NCI-H1436 treated with DMSO at 0.1 percent for 48 hours (cell line): ENCODE measurements around the gene CLIC6.

Experiments
- DNase-seq: peaks from one replicate; lab custom pipeline; 2025; lab: John Stamatoyannopoulos, UW

CLIC6 gene

GRCh38 chr21:34728479-34728878 lies 59.7 kb downstream of the CLIC6 start:
- no peak for DNase-seq

GRCh38 chr21:34730194-34730593 lies 61.4 kb downstream of the CLIC6 start:
- no peak for DNase-seq

- no peak for DNase-seq
Observed at GRCh38 chr21:34730756-34731445, 62.1 kb downstream of the CLIC6 start.

GRCh38 chr21:34732388-34732821 lies 63.6 kb downstream of the CLIC6 start:
- DNase-seq, result no peak

GRCh38 chr21:34733852-34734251 lies 65.1 kb downstream of the CLIC6 start:
- no peak for DNase-seq

GRCh38 chr21:34734696-34735095 lies 65.9 kb downstream of the CLIC6 start:
- DNase-seq, result no peak

GRCh38 chr21:34736116-34736874 lies 67.5 kb downstream of the CLIC6 start:
- DNase-seq, result no peak

GRCh38 chr21:34737115-34737514 lies 68.3 kb downstream of the CLIC6 start:
- no peak for DNase-seq

- DNase-seq, result no peak
Observed at GRCh38 chr21:34740198-34740597, 71.4 kb downstream of the CLIC6 start.

- DNase-seq, result no peak
Observed at GRCh38 chr21:34743285-34743684, 74.5 kb downstream of the CLIC6 start.

GRCh38 chr21:34743831-34744230 lies 75.0 kb downstream of the CLIC6 start:
- no peak for DNase-seq

GRCh38 chr21:34744801-34745200 lies 76.0 kb downstream of the CLIC6 start:
- no peak for DNase-seq

GRCh38 chr21:34745557-34746255 lies 76.9 kb downstream of the CLIC6 start:
- DNase-seq, result peak; percentile 15

GRCh38 chr21:34748862-34749261 lies 80.1 kb downstream of the CLIC6 start:
- DNase-seq, result no peak

- no peak for DNase-seq
Observed at GRCh38 chr21:34754690-34755647, 86.2 kb downstream of the CLIC6 start.

GRCh38 chr21:34761758-34762330 lies 93.0 kb downstream of the CLIC6 start:
- no peak for DNase-seq

- DNase-seq, result no peak
Observed at GRCh38 chr21:34762786-34763185, 94.0 kb downstream of the CLIC6 start.

- no peak for DNase-seq
Observed at GRCh38 chr21:34764715-34765284, 96.0 kb downstream of the CLIC6 start.

GRCh38 chr21:34765619-34766018 lies 96.8 kb downstream of the CLIC6 start:
- DNase-seq, result no peak

- no peak for DNase-seq
Observed at GRCh38 chr21:34766862-34767261, 98.1 kb downstream of the CLIC6 start.
